Right ventricle myocardium superior (tissue), 1 donor: ENCODE data around the gene BRCA1. TPM values are rescaled to one million over a fixed set of nuclear protein-coding genes. Genes with fewer than 3 reads are reported as not detected.
"Not testable (repeated sequence)": the region's sequence is repeated elsewhere in the genome, so short reads cannot be mapped to it uniquely, and the experiment has no call there.

Source experiments
- ATAC-seq: fragments of 200-7000 bp; cut with Tn5 transposase; one replicate; pipeline ENCODE4 v1.9.1; 2020; ENCODE audit warnings: mild to moderate bottlenecking; ENCODE audit not compliant: poor library complexity
- DNase-seq: peaks from one replicate; pipeline ENCODE4 v3.0.0-alpha.2; 2020
- intact Hi-C: fragments of 100-400 bp; cut with DNase I; formaldehyde crosslinking; loops from one replicate; pipeline ENCODE4 v1.11.2; 2022
- total RNA-seq: library from RNA; stranded (reverse); fragmentation: NEBNext Ultra II Directional; extraction: Animal tissue kit (Norgen Biotek cat#: 25700); gene quantifications from one replicate; pipeline ENCODE4 v1.2.1, GENCODE V29; 2021
- donor health status: DM: no; HTN: yes; CAD: no; lungs with severe emphysema.

BRCA1 gene
- total RNA-seq, 1 donor from 2014 or later, result 7.3 TPM

DNA sequence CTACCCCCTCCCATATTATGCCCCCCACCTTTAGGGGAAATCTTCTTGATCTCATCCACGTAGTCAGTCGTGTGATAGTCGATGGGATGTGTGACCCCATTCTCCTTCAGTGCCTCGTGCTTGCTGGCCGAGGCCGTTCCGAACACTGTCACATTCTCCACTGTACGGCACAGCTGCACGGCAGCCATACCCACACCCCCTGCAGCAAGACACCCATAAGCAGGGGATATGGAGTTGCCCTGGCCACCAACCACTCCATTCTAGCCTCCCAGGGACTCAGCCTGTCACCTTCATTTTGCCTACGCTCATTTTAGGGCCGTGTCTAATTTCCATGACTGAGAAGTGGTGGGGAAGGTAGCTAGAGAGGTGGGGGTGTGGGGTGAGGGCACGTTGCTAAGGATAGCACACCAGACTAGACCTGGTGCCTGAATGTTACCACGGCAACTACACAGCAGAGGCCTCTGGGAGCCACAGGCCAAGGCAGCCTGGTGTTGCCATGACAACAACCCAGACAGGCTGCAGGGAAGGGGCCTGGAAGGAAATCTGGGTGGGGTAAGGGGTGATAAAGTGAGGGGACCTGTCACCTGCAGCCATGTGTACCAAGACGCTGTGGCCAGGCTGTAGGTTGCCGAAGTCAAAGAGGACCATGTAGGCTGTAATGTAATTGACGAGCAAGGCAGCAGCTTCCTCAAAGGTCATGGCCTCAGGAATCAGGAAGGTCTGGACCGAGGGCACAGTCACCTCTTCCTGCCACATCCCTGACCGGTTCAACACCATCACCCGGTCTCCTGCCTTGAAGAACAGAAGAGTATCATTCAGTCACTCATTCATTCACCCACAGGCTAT is 106.9 kb downstream of the BRCA1 start:
- no peak for DNase-seq
- ATAC-seq, result no peak
- intact Hi-C loops, result no loop called here

DNA sequence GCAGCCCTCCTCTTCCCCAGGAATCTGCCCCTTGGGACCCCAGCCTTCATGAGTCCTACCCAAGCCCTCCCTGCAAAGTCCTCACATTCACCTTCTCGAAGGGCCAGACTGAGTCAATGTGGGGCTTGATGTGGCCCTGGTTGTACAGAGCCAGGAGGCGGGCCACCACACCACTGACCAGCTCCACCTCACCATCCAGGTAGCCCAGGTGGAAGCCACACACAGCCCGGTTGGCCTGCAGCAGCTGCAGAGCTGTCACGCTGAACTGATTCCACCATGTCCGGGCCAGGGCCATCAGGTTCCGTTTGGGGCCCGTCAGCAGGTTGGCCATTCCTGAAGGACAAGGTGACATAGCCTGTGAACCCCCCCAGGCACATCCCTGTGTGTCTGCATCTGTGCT is 108.9 kb downstream of the BRCA1 start:
- no peak for ATAC-seq

DNA sequence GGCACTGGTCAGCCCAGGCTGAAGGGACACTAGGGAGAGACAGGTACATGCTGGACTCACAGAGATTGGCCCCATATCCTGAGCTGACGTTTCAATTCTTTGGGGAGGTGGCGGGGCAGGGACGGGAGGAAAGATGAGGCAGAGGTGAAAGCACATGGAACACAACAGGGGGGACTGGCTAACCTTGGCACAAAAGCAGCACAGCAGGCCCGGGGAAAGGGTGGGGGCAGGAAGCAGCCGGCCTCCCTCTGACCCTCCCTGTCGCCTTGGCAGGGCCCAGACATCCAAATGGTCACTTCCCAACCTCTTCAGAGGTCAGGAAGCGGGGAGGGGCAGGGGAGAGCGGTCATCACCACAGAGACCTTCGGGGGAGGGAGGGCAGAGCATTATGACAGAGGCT is 109.6 kb downstream of the BRCA1 start:
- ATAC-seq (peak; percentile 36), DNase-seq (peak; percentile 80)
- intact Hi-C loops, result no loop called here

More for the DNA sequence above, 108.9 kb downstream of the BRCA1 start:
- intact Hi-C loops, result no loop called here
- DNase-seq, result no peak

DNA sequence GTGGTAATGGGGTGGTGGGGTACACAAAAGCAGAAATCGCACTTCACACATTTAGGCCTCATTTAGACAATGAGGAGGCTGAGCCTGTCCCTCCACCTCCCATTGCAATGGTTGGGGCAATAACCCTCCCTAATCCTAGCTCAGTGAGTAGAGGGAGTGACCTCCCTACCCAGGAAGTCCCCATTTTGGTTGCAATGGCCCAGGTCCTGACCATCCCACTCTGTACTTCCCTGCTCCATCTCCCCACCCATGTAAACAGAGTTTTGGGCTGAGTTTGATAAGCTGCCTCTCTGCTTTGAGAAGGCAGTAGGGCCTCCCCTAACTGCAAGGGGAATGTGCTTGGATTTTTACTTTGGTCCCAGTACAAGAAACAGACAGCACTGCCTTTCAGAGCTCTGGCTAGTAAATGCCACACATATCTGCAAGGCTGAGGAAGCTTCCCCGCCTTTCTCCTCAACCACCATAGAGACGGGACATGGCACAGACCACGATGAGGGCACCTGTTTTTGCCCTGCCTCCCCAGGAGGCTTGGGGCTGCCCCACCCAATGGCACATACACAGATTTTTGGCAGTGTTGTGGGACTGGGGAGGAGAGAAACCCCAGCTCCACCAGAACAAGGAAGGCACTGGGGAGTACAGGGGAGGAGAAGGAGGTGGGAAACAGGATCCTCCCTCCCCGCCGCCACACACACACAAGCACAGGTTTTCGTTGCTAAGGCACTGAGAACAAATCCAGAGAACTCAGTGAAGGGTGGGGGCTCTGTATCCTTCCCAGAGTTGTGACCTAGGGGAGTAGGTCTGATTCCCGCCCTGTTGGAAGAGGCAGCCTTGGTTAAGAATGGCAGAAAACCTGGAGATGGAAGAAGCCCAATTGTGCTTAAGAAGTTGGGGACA is 110.3 kb downstream of the BRCA1 start:
- intact Hi-C loops, result no loop called here
- ATAC-seq, result no peak
- no peak for DNase-seq

DNA sequence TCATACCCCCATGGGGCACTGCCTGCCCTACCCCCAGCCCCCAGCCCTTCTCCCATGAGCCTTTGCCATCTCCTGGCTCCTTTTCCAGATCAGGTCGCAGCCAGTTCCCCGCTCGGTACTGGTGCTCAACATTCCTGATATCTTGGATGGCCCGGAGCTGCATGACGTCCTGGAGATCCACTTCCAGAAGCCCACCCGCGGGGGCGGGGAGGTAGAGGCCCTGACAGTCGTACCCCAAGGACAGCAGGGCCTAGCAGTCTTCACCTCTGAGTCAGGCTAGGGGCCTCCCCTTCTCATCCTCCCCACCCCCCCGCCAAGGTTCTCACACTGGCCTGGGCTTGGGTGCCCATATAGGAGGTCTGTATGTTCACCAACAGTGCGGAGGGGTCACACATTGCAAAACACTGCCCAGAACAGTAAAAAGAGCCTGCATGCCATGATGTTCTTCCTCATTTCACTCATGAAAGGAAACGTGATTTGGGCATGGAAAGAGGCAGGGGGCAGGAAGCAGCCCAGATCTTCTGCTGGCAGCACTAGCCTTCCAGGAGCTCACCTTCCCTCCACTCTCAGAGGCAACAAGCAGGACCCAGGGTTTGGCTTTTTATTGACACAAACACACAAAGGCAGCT is 111.0 kb downstream of the BRCA1 start:
- intact Hi-C loops, result no loop called here
- ATAC-seq (peak; percentile 20), DNase-seq (no peak)

DNA sequence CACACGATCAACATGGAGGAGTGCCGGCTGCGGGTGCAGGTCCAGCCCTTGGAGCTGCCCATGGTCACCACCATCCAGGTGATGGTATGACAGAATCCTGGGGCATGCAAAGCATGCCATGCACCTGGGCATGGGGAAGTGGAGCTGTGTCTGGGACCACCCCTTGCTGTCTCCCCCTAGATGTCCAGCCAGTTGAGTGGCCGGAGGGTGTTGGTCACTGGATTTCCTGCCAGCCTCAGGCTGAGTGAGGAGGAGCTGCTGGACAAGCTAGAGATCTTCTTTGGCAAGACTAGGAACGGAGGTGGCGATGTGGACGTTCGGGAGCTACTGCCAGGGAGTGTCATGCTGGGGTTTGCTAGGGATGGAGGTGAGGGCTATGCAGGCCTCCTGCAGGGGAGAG is 111.9 kb downstream of the BRCA1 start:
- intact Hi-C loops, result no loop called here
- no peak for DNase-seq
- no peak for ATAC-seq

DNA sequence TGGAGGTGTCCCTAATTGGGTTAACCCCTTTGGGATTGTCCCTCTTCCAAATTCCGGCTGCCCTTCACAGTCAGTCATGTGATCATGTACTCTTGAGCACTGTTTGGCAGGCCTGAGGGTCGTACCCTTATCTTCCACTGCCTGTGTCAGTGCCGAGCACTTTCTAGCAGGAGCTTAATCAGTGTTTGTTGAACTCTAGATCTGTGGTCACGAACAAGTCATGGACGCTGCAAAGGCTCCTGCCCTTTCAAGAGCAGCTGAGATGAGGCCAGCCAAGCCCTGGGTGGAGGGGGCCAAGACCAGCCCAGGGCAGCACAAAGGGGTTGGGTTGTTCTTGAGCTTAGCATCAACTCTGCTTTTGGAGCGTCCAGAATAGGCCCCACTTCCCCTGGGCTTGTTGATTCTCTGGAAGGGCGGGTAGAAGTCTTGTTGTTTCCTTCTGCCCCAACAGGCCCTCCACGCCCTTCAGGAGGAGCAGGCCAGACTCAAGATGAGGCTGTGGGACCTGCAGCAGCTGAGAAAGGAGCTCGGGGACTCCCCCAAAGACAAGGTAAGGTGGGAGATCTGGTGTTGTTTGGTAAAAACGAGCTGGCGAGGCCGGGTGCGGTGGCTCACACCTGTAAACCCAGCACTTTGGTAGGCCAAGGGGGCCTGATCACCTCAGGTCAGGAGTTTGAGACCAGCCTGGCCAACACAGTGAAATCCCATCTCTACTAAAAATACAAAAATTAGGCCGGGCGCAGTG is 113.3 kb downstream of the BRCA1 start:
- ATAC-seq, result peak; percentile 23
- intact Hi-C loops, result no loop called here
- no peak for DNase-seq

DNA sequence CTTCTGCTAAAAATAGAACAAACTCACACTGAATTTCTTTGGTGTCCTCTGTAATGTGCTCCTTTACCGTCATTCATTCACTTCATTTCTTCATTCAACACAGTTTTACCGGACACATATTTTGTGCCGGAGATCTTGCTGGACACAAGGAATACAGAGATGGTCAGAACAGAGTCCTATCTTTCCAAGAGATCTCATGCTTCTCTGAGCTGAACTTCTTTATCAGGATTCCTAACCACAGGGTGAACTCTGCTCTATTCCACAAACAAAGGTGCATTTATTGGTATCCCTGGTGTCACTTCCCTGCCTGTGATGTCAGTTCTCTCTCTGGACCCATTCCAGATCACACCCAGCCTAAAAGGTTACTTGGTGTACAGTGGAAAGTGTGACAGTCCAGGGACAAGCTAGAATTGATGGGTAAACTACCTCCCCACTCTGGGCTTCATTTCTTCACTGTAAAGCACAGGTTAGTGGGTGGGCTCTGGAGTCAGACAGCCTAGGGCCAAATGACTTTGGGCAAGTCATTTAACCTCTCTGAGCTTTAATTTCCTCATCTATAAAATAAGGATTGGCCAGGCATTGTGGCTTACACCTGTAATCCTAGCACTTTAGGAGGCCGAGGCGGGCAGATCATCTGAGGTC is 114.4 kb downstream of the BRCA1 start:
- ATAC-seq (no peak), DNase-seq (no peak)
- intact Hi-C loops, result no loop called here

DNA sequence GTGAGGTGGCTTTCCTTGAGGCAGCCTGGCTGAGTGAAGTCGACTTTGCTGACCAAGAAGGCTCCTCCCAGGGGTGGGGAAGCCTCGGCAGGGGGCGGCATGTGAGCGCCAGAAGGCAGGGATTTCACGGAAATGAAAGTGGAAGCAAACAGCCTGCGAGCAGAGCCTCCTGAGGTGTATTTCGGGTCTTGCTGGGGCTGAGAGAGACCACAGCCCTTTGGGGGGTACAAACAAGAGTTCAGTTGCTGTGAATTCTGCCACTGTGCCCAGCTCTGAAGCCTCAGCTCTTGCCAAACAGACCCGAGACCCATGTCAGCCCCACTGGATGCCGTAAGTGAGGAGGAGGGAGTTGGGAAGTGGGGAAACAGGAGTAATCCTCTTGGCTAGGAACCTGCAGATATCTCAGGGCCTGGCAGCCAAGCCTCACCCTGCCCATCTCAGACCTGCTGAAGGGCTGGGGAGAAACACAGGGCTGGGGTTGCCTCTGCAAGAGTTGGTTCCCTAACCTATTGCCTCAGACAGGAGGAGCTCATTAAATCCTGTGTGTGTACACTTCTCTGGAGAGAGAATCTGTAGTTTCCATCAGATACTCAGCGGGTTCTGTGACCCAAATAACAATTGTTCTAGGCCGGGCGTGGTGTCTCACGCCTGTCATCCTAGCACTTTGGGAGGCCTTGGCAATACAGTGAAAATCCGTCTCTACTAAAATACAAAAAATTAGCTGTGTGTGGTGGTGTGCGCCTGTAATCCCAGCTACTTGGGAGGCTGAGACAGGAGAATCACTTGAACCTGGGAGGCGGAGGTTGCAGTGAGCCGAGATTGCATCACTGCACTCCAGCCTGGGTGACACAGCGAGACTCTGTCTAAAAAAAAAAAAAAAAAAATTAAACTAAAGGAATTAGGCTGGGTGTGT is 118.3 kb downstream of the BRCA1 start, which contains the start of gene IFI35:
Gene IFI35, plus strand, starts transcription at position 146 of the 913 bp plus-strand sequence. Its CDS starts 164 bp downstream, at position 310.
- peak; percentile 91 for ATAC-seq
- intact Hi-C loops, result no loop called here
- DNase-seq, result peak; percentile 91

DNA sequence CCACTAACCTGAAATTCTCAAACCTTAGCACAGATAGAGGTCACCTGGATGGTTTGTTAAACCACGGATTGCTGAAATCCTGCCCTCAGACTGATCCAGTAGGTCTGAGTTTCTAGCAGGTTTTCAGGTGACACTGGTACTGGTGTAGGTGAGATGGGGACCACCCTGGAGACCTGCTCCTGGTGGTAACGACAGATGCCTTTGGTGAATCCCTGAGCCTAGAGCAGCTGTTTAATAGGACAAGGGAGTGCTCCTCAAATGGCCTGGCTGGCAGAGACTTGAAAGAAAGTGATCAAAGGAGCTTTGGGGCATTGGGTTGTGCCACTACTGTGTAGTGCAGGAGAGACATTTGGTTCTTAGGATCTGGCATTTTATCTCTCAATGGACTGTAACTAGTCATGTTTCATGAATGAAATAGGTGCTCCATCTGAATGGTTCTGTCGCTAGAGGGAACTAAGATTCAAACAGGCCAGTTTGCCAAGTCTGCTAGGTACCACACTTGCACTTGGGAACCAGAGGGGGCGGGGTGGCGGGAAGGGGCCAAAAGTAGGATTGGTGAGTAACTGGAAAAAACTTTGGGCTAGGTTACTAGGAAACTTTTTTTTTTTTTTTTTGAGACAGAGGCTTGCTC is 121.5 kb downstream of the BRCA1 start:
- DNase-seq, result no peak
- no peak for ATAC-seq
- intact Hi-C loops, result no loop called here

DNA sequence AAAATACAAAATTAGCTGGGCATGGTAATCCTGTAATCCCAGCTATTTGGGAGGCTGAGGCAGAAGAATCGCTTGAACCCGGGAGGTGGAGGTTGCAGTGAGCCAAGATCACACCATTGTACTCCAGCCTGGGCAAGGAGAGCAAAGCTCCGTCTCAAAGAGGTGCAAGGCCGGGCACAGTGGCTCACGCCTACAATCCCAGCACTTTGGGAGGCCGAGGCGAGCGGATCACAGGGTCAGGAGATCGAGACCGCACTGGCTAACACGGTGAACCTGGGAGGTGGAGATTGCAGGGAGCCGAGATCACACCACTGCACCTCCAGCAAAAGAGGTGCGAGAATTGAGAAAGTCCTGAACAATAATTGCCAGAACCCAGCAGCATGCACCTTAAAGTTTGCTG is 124.3 kb downstream of the BRCA1 start:
- ATAC-seq, intact Hi-C loops: not testable (repeated sequence)

DNA sequence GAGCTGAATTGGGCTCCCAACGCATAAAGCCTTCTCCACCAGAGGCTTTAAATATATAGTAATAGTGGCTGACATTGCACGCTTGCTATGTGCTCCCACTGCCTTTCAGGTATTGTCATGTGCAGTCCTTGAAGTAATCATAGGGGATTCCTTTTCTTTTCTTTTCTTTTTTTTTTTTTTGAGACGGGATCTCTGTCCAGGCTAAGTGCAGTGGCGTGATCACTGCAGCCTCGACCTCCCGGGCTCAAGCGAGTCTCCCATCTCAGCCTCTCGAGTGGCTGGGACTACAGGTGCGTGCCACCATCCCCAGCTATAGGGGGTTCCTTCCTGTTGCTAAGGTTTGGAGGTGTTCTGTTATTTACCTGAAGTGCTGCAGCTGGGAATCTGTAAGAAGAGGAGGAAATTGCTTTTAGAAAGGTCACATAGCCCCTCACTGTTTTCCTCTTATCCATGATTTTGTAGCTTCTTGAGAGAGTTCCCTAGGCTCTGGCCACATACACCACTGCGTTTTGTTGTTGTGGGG is 126.1 kb downstream of the BRCA1 start:
- DNase-seq (no peak), ATAC-seq (no peak)
- intact Hi-C loops, result no loop called here

More for the DNA sequence above, 124.3 kb downstream of the BRCA1 start:
- not testable (repeated sequence) for DNase-seq

DNA sequence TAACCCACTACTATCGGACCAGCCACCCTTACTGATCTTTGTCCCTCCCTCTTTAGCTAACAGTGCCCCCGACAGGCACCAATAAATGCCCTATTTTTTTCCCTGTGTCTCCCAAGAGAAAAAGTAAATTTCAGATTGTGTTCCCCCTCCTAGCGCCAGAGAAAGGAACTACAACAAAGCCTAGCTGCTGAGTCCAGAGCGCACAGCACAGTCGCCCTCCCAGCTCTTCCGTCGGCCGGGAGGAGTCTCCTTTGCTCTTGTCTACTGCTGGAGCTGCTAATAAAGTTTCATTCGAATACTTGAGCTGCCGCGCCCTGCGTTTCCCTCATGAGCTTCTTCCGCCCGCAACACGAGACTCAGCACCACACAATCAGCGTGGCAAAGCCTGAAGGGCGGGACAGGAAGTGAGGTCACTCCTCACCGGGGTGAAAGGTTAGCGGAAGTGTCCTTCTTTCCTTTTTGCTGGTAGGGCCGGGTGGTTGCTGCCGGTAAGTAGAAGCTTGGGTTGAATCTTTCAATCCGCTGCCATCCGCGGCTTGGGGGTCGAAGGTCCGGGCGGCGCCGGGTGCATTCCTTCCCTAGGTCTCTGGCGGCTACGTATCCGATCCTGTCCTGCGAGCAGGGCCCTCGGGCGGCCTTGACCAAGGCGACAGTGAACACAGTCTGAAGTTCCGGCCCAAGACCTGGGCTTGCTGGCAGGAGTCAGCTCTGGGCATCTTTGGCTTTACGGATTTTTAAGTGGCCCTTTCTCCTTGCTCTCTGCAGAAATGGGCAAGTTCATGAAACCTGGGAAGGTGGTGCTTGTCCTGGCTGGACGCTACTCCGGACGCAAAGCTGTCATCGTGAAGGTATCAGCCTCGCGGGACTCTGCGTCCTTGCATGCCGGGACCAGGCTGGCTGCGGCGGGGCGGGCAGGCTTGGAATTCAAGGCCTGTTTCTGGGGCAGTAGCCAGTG is 126.9 kb downstream of the BRCA1 start, which contains the start of gene RPL27:
Gene RPL27, plus strand, starts transcription at position 436 of the 955 bp plus-strand sequence. Its CDS starts 332 bp downstream, at position 768.
- intact Hi-C loops, result no loop called here
- peak; percentile 98 for DNase-seq
- peak; percentile 98 for ATAC-seq

DNA sequence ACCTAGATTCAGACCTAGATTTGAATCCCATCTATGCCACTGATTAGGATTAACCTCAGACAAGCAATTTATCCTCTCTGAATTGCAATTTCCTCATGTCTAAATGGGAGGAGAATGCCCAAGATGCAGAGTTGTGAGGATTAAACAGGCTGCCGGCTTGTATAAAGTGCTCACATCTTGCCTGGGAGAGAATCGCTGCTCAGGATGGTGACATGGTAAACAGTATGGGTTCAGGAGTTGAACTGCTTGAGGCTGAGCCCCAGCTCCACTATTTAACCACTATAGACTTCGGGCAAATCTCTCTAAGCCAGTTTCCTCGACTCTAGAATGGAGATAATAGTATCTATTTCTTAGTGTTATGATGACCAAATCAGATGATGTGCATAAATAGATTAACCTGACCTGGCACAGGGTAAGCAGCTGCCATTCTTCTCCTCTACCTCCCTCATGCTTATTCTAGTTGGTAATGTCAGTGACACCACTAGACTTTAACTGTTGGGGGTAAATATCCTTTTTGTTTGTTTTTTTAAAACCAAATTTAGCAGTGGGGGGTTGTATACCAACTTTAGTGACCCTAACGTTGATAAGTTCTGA is 127.7 kb downstream of the BRCA1 start:
- intact Hi-C loops, result no loop called here
- DNase-seq (no peak), ATAC-seq (no peak)
